Measurements from ENCODE around the gene TMEM250. TPM values are rescaled to one million over a fixed set of nuclear protein-coding genes. Genes with fewer than 3 reads are reported as not detected.

The TMEM250 gene
- total and polyA plus RNA-seq, 3 donors from 2014 or later = 29.4 to 73.0 (median 57.8) TPM

DNA sequence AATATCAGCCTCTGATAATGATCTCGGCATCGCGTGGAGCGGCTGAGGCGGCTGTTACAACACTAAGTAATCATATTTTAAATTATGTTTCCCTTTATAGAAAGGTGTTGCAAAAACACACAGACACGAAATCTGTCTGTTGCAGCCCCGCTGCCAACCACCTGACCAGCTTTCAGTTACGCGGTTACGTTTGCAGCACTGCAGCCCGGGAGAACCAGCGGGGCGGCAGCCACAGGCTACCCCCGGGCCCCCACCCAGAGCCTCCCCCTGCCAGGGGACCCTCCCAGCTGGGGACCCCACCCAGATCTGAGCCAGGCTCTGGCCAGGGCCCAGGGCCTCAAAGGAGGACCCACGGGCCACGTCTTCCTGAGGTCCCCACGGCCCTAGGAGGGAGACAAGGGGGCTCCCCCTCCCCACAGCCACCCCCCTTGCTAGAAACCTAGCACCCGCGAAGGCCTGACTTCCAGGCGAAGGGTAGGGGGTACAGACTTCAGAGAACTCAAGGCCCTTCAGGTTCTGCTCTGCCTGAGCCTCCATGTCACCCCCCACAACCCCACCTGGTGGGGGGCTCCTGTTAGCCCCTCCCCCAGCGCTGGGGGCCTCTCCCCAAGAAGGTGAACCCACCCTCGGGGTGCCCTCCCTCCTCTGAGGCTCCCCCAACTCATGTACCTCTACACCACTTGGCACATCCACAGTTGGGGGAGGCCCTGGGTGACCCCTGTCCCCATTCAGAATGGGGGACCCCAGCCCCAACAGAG, 29.6 kb downstream of the TMEM250 start:
- no peak for DNase-seq
- Histone ChIP-seq H3K4me3 (no peak overlapping the region), H3K27ac (peak overlapping the region in 1 of 2 donors; percentile 4), H3K4me1 (peaks cover 70% of the 10 kb centered on the region), H3K9me3 (no peaks in the 10 kb centered on the region), H3K27me3 (no peaks in the 10 kb centered on the region), H3K36me3 (ENCODE audit: low read depth, missing control alignments) (no peaks in the 10 kb centered on the region)
- no peak for TF ChIP-seq POLR2A (IDR thresholded peaks at IDR 0.05)
- TF ChIP-seq CTCF (IDR thresholded peaks at IDR 0.05) = no peak
- intact Hi-C loops (cut with DNase I; ENCODE audit: low total_unique reads) = no loop called here
- WGBS, 2 donors = 64 to 77% methylated on average over 12 to 22 of the region's 22 CpGs

DNA sequence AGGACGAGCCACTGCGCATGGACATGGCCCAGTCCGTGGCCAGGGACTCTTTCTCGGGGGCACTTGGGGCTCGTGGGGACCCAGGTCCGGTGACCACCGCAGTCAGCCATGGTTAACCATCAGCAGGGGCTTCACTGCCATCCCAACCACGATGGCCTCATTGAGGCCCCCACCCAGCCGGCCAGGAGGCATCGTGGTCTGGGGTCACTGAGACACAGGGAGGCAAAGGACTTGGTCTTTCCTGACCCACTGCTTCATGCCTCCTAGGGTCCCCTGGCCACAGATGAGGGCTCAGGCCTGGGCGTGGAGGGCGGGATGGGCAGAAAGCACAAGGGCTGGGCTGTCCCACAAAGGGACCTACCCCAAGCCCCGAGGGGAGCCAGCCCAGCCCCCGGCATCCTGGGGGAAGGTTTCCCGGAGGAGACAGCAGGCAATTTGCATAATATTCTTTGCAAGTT, 30.2 kb downstream of the TMEM250 start:
- H3K27ac ChIP-seq = no peak overlapping the region
- H3K9me3 ChIP-seq = no peaks in the 10 kb centered on the region
- TF ChIP-seq CTCF (IDR thresholded peaks at IDR 0.05) (no peak), POLR2A (IDR thresholded peaks at IDR 0.05) (no peak)
- 76 to 79% methylated on average over 6 to 15 of the region's 15 CpGs for WGBS, 2 donors
- H3K4me1 ChIP-seq = peaks cover 64% of the 10 kb centered on the region
- DNase-seq = no peak
- H3K27me3 ChIP-seq = no peaks in the 10 kb centered on the region
- H3K36me3 ChIP-seq (ENCODE audit: low read depth, missing control alignments) = no peaks in the 10 kb centered on the region
- intact Hi-C loops (cut with DNase I; ENCODE audit: low total_unique reads) = no loop called here
- no peak overlapping the region for H3K4me3 ChIP-seq

DNA sequence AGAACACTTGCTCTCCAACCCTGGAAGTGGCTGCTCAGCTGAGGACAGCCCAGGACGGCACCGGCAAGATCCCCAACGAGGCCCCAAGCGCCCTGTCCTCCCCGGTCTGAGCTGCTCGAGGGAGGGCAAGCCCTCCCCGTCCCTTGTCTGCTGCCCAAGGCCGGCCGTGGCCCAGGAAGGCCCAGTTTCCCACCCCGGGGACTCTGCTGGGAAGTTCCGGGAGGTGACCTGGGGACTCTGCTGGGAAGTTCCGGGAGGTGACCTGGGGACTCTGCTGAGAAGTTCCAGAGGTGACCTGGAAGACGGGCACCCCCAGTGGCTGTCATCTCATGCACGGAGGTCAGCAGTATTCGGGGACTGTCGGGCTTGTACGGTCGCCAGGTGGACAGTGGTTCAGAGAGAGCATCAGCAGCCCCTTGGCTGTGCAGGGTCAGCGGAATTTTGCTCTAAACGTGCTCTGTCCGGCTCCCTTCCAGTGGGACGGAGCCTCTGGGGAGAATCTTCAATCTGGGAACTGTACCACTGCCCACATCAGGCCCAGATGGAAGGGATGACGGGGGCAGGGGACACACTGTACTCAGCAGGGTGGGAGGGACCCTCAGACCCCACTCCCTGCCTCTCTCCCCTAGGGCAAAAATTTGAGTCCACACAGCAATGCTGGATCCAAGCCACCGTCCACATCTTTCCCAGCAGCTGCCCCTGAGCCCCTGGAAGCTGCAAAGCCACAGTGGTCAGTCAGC, 30.8 kb downstream of the TMEM250 start:
- TF ChIP-seq POLR2A (IDR thresholded peaks at IDR 0.05) (no peak), CTCF (IDR thresholded peaks at IDR 0.05) (no peak)
- H3K4me3 ChIP-seq = no peak overlapping the region
- H3K27me3 ChIP-seq = no peaks in the 10 kb centered on the region
- peaks cover 58% of the 10 kb centered on the region for H3K4me1 ChIP-seq
- no peak for DNase-seq
- no peaks in the 10 kb centered on the region for H3K36me3 ChIP-seq (ENCODE audit: low read depth, missing control alignments)
- intact Hi-C loops (cut with DNase I; ENCODE audit: low total_unique reads) = no loop called here
- 37 to 47% methylated on average over 11 to 24 of the region's 24 CpGs for WGBS, 2 donors
- no peaks in the 10 kb centered on the region for H3K9me3 ChIP-seq
- H3K27ac ChIP-seq = no peak overlapping the region

- Histone ChIP-seq H3K36me3 (ENCODE audit: low read depth, missing control alignments) (no peaks in the 10 kb centered on the region), H3K27ac (no peak overlapping the region), H3K4me1 (peaks cover 51% of the 10 kb centered on the region), H3K9me3 (no peaks in the 10 kb centered on the region), H3K27me3 (no peaks in the 10 kb centered on the region), H3K4me3 (no peak overlapping the region)
- DNase-seq = no peak
- 76 to 77% methylated on average over 13 to 16 of the region's 21 CpGs for WGBS, 2 donors
- TF ChIP-seq CTCF (IDR thresholded peaks at IDR 0.05) (no peak), POLR2A (IDR thresholded peaks at IDR 0.05) (no peak)
- intact Hi-C loops (cut with DNase I; ENCODE audit: low total_unique reads) = no loop called here
Measured at GRCh38 chr9:136086951-136087740, 31.5 kb downstream of the TMEM250 start.

Measured in testis (tissue), 3 donors.